Activated CD8-positive, alpha-beta memory T cell treated with anti-CD3 and anti-CD28 coated beads, Interleukin-2, amount 50 U/mL, for 4 hours (primary cell): ENCODE results near the gene OR2T8.

ENCODE experiments used
- DNase-seq: peaks from one replicate; pipeline ENCODE4 v3.0.0-alpha.2; 2020

Gene OR2T8

DNA sequence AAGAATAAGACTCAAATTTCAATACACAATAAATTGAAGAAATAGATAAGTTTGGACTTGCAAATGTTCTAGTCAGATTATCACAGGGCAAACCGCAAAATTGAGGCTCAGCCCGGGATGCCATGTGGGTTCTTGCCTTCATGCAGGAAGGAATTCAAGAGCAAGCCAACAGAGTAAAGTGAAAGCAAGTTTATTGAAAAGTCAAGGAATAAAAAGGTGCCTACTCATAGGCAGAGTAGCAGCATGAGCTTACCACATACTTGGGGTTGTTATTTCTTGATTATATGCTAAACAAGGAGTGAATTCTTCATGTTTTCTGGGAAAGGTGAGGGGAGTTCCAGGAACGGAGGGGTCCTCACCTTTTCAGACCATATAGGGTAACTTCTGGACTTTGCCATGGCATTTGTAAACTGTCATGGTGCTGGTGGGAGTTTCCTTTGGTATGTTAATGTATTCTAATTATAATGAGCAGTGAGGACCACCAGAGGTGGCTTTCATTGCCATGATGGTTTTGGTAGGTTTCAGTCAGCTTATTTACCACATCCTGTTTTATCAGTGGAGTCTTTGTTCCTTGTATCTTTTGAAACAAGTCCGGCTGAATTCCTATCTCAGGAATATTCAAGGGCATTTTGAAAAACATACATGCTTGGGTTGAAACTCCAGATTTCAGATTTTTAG, 43.0 kb downstream of the OR2T8 start:
- no peak for DNase-seq

- DNase-seq, result no peak
These were observed 44.9 kb downstream of the OR2T8 start, which contains the start of gene OR2AK2 for GRCh38 chr1:247964933-247965332. Gene OR2AK2 (plus strand): TSS chr1:247965233. CDS start chr1:247965377, 144 bp downstream.

DNA sequence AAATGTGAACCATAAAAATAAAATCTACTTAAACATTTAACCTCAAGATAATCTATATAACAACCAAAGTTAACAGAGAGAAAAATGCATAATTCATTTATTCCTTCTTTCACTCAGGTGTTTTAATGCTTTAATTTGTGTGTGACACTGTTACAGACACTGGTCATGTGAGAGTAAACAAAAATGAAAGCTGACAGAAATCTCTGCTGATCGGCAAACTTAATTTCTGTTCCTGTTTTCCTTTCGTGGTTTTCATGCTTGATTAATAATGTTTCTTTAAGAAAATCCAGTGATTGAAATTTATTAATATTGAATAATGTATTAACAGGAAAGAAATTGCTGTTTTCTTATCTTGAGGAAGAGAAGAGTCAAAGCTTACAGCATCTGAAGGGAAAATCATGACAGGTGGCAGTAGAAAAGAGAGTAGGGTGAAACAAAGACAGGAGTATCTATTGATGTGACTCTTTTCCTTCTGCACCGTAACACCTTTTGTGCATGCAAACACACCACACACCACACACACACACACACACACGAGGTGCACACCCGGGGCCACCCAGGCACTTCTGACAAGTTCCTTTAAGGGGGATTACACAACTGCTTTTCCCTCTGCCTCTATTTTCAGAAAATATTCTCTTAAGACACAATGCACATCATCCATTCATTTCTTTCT, 46.6 kb downstream of the OR2T8 start:
- no peak for DNase-seq
